GM21529 (cell line): ENCODE data around the gene ELMO1.

Experiments
- ATAC-seq: cut with Tn5 transposase; IDR thresholded peaks from one replicate; pipeline ENCODE4 v1.9.1; 2021; ENCODE audit not compliant: unreplicated experiment

ELMO1 gene

DNA sequence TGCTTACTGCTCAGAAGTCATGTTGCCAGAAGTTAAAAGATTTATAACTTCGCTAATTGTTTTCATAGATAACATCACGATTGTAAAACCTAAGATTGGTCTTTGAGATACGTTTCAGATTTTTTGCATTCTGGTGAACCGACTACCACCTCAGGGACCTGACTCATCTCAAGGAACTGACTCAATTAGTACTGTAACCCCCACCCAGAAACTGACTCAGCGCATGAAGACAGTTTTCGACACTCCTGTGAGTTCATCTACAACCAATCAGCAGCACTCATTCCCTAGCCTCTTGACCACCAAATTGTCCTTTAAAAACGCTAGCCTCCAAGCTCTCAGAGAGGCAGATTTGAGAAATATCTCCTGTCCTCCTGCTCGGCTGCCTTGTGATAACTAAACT, 72.3 kb downstream of the ELMO1 start:
- ATAC-seq, result no peak

DNA sequence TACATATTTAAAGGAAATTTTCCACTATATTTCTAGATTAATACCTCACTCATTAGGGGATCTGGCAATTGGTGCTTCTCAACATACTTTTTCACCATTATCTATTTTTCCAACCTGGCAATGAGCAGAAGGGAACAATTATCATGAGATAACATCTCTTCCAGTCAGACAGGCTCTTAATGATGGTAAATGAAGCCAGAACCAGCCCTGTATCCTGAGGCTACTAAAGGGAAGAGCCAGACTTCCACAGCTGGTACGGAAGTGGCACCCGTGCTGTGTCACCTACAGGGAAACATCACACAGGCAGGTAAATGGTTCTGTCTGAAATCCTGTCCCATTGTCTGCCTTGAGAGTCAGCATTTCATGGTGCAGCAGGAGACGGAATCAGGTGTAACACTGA, 75.9 kb downstream of the ELMO1 start:
- ATAC-seq, result no peak

DNA sequence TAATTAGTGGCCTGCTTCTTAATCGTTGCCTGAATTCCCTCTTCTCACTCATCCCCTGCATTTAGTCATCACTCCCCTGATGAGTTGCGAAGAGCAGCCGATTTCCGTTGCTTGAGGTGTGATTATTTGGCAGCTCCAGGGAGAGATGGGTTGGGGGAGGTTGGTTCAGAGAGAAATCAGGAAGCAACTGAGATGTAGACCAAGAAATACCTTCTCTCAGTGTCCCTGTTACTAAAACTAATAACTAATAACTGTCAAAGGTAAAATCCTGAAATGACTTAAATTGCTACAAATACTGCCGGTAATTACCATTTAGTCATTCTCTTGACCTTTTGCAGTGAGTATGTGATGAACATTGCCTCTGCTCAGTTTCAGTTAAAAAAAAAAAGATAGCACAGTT, 76.9 kb downstream of the ELMO1 start:
- ATAC-seq, result no peak

DNA sequence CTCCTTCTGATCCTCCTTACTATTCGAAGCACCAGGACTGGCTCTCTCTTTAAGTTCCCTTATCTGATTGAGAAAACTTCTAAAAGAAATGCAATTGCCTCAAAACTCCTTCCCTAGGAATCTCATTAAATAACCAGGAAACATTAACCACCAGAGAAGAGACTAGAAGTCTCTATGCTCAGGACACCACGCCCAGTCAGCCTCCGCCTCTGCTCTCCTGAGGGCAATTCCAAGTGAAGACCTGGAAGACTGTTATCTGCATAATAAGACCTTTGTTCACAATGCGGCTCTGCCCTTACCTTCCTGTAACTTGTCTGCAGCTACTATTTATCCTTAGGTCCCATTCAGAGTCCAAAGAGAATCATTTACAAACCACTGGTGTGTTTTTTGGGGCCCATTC, 78.8 kb downstream of the ELMO1 start:
- ATAC-seq, result no peak

DNA sequence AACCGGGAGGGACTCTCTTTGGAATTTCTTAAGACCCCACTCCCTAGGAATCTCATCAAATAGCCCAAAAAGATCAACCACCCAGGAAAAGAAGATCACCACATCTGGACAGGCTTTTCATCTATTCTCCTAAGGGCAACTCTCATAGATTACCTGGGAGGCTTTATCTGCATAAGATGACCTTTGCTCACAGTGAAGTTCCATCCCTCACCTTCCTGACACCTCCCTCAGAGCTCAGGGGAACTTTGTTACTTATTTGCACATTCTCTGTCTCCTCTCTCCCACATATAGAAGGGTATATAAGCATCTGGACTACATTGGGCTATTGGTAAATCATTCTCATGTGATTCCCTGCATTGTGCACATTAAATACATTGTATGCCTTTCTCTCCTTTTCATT, 80.1 kb downstream of the ELMO1 start:
- no peak for ATAC-seq

DNA sequence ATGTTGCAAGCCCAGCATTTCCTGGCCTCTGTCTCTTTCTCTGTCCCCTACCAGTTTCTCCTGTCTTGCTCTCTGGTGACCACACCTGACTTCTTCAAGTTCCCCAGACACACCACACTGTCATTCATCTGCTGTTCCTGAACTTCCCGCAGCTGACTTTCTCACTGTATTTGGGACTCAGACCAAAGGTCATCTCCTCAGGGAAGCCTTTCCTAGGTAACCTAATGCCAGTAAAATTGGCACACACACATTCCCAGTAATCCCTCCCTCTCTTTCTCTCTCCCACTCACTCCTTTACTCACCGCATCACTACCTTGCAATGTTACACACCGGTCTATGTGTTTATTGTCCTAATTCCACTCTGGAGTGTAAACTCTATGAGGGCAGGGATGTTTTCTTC, 81.7 kb downstream of the ELMO1 start:
- no peak for ATAC-seq

DNA sequence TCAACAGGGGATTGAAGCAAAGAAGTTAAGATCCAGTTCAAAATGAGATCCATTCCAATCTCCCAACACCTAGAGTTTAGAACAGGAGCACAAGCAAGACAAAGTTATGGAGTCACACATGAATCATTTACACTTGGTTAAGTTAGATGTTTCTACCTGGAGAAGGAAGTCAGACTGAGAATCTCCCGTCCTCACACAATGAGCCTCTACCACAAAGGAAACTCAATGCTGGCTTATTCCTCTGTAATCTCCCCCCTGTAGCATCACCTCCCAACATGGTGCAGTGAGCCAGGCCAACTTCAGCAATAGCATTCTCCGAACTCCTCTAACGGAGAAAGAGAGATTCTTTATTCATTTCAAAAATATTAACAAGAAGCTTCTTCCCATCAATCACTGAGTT, 82.2 kb downstream of the ELMO1 start:
- no peak for ATAC-seq

DNA sequence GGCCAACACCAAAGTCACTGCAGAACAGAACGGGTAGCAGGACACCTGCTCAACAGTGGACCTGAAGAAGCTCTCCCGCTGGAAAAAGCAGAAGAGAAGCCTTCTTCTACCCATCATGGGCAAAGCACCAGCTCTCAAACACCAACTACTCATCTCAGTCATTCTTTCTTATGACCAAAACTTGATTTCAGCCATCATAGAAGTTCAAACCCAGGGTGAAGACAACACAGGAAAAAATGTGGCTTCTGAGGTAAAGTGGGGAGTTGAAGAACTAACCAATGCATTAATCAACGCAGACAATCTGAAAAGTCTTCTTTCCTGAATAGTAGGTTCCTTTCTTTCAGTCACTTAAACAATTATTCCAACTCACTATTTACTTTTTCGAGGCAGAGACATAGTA, 83.3 kb downstream of the ELMO1 start:
- no peak for ATAC-seq

DNA sequence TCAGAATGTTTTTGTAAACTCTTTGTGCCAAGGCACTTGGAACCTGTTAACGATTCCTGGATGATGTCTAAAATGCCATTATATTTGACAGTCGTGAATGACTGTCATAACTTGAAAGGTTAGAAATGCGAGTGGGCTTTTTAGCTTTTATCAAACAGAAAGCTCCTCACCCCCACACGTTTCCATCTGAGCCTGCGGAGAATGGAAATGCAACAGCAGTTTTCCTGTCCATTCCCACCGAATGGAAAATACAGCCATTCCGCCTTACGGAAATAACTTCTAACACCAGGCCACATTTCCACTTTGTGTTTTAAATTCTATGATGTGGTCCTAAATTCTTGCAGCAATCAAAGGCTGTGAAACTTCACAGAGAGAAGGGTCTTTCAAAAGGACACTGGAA, 83.8 kb downstream of the ELMO1 start:
- ATAC-seq, result no peak

DNA sequence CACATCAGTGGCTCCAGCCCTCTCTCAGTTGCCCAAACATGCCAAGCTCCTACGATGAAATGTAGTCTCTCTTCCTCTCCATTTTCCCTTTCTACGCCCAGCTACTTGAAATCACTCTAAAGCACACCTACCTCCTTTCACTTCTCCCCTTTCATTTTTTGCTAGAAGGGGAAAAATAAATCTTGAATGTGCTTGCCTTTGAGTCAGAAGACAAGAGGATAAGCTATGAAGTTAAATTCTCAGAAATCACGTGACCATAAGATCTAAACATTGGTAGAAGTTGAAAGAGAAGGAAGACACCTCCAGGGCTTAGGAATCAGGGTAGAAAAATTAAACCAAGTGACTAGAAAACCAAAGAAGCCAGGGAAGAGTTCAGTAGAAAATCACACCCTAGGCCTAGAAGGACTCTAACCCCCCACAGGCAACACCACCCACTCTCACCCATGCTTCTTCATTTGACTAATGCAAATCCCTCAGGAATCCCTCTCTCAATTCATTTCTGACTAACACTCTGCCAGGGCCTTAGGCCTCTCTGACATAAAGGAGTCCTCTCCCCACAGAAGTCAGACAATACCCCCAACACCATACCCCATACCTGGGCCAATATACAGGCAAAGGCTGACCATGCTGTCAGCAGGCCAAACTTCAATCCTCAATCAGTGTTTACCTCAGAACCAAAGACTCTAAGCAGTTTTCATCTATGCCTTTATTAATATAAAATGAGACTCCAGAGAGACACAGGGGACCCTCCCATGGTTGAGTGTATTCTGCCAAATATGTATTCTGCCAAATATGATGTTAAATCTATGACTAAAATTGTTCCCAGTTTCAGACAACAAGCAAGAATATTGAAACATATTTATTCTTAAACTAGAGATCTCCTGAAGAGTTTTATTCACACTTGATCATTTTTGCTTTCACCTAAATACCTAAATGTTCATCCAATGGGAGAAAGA, 84.8 kb downstream of the ELMO1 start:
- ATAC-seq, result no peak

DNA sequence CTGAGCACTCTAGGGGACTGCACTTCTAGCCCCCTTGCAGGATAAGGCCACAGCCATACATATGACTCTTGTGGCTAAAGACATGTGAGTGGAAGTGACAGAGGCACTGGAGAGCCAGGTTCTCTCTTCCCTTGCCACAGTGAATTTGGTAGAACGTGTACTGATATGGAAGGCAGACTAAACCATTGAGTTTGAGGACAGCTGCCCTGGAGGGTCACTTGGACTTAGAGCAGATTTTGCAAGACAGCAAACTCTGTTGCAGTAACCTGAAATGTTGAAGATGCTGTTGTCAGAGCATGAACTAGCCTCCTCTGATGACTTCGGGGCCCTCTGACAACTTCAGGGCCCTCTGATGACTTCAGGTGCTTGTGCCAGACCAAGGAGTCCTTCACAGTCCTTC, 85.9 kb downstream of the ELMO1 start:
- no peak for ATAC-seq

DNA sequence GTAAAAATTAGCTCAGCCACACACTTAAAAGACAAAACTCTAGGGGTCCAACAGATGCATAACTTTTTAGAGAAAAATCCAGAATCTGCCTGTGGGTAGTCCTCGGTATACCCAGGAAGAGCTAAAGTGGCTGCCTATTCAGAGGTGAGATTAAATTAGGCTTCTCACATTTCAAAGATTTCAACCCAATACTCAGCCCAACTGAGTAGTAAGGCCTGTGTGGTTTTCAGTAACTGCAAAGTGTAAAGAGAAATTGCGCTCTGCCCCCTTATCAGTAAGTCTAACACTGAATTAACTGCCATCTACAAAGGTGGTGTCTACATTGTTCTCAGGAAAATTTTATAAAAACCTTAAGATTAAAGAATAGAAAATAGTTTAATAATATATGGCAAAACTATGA, 88.2 kb downstream of the ELMO1 start:
- ATAC-seq, result no peak

DNA sequence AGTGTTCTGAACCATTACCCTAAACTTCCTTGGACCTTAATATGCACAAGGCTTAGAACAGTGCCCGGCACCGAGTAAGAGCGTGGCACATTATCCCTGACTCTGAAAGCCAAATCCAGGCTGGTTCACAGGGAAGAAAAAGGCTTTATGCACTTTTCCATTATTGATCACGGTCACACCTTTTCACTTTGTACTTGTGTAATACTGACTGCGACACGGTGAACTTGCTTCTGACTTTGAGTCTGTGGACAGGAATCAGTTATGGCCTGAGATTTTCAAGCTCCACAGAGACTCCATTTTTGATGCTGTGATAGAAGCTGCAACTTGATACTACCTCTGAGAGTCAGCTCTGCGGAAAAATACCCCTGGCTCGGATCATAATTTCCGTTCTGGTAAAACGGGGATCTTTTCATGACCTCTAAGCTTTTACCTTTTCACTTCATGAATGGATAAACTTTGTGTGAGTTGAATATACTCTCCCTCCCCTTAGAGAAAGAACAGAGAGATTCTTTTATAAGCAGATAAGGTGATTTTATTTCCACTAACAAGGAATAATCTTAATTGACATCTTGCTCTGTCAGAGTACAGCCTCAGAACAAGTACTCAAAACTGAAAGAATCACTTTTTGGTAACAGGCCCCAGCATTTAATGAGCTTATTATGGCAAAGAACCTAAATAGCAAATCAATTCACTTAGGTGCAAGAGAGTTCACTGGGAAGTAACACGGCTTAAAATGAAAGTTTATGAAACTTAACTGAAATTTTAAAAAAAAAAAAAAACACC, 88.8 kb downstream of the ELMO1 start:
- no peak for ATAC-seq

DNA sequence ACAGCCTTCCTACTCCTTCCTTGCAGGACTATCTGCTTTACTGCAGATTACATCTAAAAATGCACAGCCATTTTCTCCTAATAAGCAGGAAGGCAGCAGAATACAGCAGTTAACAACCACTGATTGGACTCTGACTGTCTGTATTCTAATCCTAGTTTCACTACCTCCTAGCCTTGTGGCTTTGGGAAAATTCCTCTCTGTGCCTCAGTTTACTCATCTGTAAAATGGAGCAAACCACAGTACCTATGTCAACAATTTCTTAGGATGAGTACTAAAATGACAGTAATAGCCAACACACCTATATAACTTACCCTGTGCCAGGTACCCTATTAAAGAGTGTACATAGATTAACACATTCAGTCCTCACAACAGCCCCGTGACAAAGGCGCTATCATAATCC, 89.5 kb downstream of the ELMO1 start:
- ATAC-seq, result no peak

DNA sequence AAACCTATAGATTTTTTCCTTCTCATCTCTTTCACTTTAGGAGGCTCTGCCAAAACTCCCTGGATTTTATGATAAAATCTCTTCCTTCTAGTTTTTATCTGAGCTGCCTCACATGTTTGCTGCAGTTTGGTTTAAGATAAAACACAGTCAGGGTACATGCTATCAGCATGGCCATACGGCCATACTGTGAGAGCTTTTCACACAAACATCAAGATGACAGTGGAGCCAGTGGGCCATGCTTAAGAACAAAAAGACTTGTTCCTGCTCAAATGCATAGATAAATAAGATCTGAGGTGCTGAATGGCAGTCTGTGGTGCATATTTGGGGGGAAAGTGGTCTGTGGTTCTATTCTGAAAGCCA, 91.0 kb downstream of the ELMO1 start:
- ATAC-seq, result no peak

DNA sequence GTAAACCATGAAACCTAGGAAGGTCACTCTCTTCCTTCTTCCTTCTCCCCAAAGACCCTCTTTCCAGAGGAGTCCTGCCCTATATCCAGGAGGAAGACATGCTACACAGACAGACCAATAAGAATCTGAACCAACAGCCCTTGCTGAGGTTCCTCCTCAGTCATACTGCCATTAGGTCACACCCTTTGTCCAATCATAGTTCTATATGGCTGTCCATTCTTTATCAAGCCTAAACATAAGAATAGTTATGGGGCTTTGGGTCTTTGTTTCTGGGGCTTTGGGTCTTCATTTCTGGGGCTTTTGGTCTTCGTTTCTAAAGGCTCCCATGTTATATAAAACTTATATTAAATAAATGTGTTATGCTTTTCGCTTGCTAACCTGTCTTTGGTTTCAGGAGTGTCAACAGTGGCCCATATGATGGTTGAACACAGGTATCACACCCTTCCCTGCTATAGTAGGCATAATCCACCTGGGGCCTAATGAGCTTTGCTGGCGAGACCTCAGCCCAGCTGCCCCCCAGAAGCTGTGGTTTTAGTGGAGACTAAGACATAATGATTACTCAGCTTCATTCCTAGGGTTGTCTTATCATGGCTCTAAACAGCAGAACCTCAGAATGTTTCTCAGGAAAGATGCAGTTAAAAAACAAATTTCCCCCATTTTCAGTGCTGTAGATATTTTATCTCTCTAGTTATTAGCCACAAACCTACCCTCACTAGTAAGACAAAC, 91.6 kb downstream of the ELMO1 start:
- ATAC-seq, result no peak

DNA sequence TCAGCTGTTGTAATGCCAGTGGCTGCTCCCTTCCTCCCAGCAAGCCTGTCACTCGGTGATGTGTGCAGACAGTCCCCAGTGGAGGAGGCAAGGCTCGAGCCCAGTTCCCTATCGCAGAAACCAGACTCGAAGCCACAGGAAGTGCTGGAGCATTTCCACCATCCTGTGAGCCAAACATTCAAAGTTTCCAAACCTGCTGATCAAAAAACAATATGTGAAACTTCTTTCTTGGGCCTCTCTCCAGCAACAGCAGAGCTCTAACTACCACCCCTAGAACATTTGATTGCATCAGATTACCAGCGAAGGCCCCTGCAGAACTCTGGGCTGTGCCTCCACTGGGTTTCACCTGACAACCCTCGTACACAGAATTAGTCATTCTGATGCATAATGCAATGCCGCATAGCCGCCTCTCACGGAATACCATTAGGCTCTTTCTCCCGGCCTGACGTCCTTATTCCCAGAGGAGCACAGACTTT, 94.0 kb downstream of the ELMO1 start:
- peak; percentile 59 for ATAC-seq

DNA sequence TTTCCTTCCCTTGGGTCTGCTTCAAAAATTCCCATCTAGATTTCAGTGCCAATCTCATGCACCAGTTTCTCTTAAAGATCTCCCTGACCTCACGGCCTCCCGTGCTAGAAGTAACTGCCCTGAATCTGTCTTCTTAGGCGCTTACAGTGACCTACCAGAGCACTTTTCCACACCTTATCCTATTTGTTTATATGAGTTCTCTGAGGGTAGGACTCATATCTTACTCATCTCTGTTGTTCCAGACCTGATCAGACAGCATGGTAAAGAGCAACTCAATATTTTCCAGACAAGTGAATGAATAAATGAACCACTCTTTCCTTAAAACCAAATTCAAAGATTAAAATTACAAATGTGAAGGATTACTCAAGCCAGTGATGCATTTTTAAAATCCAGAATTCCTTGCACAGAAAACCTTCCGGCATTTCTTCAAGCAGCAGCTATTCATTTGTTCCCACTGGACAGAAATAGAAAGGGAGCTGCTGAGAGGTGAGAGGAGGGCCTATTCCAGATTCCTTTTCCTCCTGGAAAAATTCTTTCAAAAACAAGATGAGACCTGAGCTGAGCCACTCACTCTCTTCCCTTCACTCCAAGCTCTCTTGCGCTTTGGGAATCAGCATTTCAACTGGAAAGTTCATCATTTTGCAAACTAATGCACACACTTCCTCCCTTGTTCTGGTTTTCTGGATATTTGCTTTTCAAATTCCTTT, 94.6 kb downstream of the ELMO1 start:
- no peak for ATAC-seq

DNA sequence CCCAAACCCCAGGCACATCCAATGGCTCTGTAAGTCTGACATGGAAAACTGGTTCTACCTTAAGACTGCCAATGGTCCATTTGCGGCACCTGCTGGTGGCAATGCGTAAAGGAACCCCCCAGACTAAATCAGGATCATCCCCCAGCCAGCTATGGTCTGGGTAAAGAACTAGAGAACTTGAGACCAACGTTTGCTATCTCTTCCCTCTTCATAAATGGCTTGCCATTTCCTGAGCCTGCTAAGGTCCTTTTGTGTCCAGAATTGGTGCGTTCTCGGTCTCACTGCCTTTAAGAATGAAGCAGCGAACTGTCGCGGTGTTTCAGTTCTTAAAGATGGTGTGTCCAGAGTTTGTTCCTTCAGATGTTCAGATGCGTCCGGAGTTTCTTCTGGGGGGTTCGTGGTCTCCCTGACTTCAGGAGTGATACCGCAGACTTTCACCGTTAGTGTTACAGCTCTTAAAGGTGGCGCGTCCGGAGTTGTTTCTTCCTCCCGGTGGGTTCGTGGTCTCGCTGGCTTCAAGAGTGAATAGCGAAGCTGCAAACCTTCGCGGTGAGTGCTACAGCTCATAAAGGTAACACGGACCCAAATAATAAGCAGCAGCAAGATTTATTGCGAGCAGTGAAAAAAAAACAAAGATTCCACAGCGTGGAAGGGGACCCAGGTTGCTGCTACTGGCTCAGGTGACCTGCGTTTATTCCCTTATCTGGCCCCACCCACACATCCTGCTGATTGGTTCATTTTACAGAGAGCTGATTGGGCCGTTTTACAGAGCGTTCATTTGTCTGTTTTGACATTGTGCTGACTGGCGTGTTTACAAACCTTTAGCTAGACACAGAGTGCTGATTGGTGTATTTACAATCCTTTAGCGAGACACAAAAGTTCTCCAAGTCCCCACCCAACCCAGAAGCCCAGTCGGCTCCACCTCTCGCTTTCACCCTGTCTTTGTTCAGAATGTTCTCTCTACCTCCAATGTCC, 95.4 kb downstream of the ELMO1 start:
- peak; percentile 57 for ATAC-seq
